HFF-Myc (cell line): ENCODE results near the gene SYNJ1.

Source experiments
- DNase-seq: peaks from one replicate; pipeline ENCODE4 v3.0.0-alpha.2; 2011; ENCODE audit warnings: low read depth; ENCODE audit errors: extremely low read depth
- H3K4me3 ChIP-seq: replicated peaks from 2 replicates; pipeline ENCODE4 v1.5.1; 2011; ENCODE audit warnings: low read depth, mild to moderate bottlenecking, control low read depth, low read length
- CTCF ChIP-seq: IDR thresholded peaks from 2 replicates; pipeline ENCODE4 v1.5.1; 2012; ENCODE audit warnings: mild to moderate bottlenecking, low read depth, low read length, control low read depth; ENCODE audit errors: missing control alignments

Gene SYNJ1

DNA sequence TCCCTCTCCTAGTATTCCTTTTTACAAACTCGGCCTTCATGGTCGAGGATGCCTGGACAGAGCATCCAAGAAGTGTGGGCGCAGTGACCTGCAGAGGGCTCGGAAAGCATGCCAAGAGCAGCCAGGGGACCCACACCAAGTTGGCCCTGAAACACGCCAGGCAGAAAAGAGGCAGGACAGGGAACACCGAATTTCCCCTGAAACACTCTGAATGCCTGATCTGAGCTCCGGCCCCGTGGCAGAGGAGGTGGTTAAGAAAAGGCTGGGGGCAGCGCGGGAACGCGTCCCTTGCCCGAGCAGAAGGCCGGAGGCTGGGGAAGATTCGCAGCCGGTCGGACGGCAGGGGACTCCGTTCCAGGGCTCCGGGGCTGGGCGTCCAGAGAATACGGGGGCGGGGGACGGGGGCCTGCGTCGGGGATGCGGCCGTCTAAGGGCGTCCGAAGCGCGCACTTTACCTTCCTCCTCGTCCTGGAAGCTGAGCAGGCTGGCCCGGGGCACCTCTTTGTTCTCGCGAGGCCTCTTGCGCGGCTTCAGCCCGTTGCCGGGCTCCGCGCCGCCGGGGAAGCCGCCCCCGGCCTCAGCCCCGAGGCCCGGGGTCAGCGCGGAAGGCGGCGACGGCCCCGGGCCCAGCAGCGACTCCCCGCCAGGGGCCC, 43.2 kb upstream of the SYNJ1 start:
- peak overlapping the region; percentile 96 for H3K4me3 ChIP-seq
- no peak for TF ChIP-seq CTCF
- DNase-seq: no peak

GRCh38 chr21:32768530-32768929, 40.7 kb upstream of the SYNJ1 start:
- peak overlapping the region; percentile 96 for H3K4me3 ChIP-seq
- no peak for DNase-seq
- no peak for TF ChIP-seq CTCF

GRCh38 chr21:32765058-32765457, 37.2 kb upstream of the SYNJ1 start:
- no peak overlapping the region for H3K4me3 ChIP-seq
- DNase-seq: no peak
- TF ChIP-seq CTCF: no peak

GRCh38 chr21:32764186-32764585, 36.4 kb upstream of the SYNJ1 start:
- H3K4me3 ChIP-seq: no peak overlapping the region
- no peak for DNase-seq
- no peak for TF ChIP-seq CTCF

DNA sequence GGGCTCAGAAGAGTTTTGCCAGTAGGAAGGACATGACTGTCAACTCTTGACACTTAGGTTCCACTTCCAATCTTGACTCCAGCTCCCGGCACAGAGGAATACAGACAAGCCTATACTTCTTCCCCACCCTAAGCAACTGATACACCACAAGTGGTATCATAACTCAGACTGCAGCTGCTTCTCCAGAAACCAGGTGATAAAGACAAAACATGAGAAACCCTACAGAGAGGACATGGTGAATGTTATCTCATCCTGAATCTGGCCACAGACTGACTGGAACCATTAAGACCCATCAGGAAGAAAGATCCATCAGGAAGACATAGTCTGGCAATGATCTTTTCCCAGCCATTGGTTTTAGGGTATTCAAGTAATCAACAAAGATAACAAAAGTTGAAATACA, 30.0 kb upstream of the SYNJ1 start:
- TF ChIP-seq CTCF: no peak
- H3K4me3 ChIP-seq: no peak overlapping the region
- no peak for DNase-seq

DNA sequence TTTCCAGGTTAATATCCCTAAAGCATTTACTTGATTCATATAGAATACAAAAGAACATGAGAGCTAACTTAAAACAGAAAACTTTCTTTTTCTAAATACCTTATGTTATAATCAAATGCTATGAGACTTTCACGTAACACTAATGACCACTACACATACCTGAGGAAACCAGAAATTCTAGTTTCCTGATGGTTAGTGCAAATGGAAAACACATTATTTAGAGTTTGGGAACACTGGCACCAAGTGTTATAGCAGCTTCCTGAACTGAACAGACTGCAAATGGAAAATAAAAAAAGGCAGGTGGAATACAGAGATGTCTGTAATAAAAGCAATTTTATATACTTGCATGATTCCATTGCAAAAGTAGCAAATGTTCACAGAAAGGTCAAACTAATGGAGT, 28.3 kb upstream of the SYNJ1 start:
- TF ChIP-seq CTCF: no peak
- H3K4me3 ChIP-seq: no peak overlapping the region
- DNase-seq: no peak
